NCI-H345 treated with DMSO at 0.1 percent for 48 hours (cell line): ENCODE results near the gene KIF26B.
A peak's percentile ranks its signal among the peaks of the same experiment; 100 is the strongest.
"Not testable (repeated sequence)": the region's sequence is repeated elsewhere in the genome, so short reads cannot be mapped to it uniquely, and the experiment has no call there.

Experiments used
- DNase-seq: peaks from one replicate; lab custom pipeline; 2025; ENCODE audit not compliant: unreplicated experiment; lab: John Stamatoyannopoulos, UW

Gene KIF26B

GRCh38 chr1:245671966-245672767 is 517.4 kb downstream of the KIF26B start:
- DNase-seq: peak; percentile 27

GRCh38 chr1:245672836-245673656 is 518.3 kb downstream of the KIF26B start:
- DNase-seq: not testable (repeated sequence)

- no peak for DNase-seq
Measured at GRCh38 chr1:245673881-245674414, 519.2 kb downstream of the KIF26B start.

- no peak for DNase-seq
Measured at GRCh38 chr1:245677461-245678240, 522.9 kb downstream of the KIF26B start.

- DNase-seq: no peak
Measured at GRCh38 chr1:245678860-245679411, 524.2 kb downstream of the KIF26B start.

- DNase-seq: no peak
Measured at GRCh38 chr1:245679821-245680780, 525.3 kb downstream of the KIF26B start.

- no peak for DNase-seq
Measured at GRCh38 chr1:245682638-245683628, 528.1 kb downstream of the KIF26B start.

GRCh38 chr1:245683676-245684075 is 528.9 kb downstream of the KIF26B start:
- DNase-seq: no peak

GRCh38 chr1:245684166-245684565 is 529.4 kb downstream of the KIF26B start:
- no peak for DNase-seq

GRCh38 chr1:245684571-245684970 is 529.8 kb downstream of the KIF26B start:
- DNase-seq: no peak

- no peak for DNase-seq
Measured at GRCh38 chr1:245685111-245685810, 530.5 kb downstream of the KIF26B start.

GRCh38 chr1:245686006-245686405 is 531.2 kb downstream of the KIF26B start:
- no peak for DNase-seq

GRCh38 chr1:245686446-245687030 is 531.8 kb downstream of the KIF26B start:
- DNase-seq: no peak

- DNase-seq: no peak
Measured at GRCh38 chr1:245687152-245687635, 532.4 kb downstream of the KIF26B start.

- no peak for DNase-seq
Measured at GRCh38 chr1:245687636-245688535, 533.1 kb downstream of the KIF26B start.
